Stimulated activated naive B cell treated with anti-CD40 and anti-IgM and Interleukin-4, amounts not matched to agents 10 μg/mL and 1 μg/mL and 100 μg/mL, for 72 hours (primary cell): ENCODE measurements around the gene EP400.
"Not testable (repeated sequence)": the region's sequence is repeated elsewhere in the genome, so short reads cannot be mapped to it uniquely, and the experiment has no call there.

Experiments
- ATAC-seq, 2 donors: fragments of 150-1000 bp; cut with Tn5 transposase; replicated peaks; 2 replicates each; pipeline ENCODE4 v1.10.0; 2021; ENCODE audit warnings: moderate library complexity in 1 of 2
- DNase-seq: peaks from one replicate; pipeline ENCODE4 v3.0.0; 2021
- H3K27ac Mint-ChIP-seq: one replicate; pipeline ENCODE4 v1.8.0; 2022; ENCODE audit warnings: mild to moderate bottlenecking, mixed read lengths
- H3K27me3 Mint-ChIP-seq, 2 donors: one replicate each; pipeline ENCODE4 v1.8.0; 2022; ENCODE audit warnings: mixed read lengths in 2 of 2
- H3K36me3 Mint-ChIP-seq, 2 donors: one replicate each; pipeline ENCODE4 v1.8.0; 2022; ENCODE audit warnings: mixed read lengths in 2 of 2, mild to moderate bottlenecking in 1 of 2
- H3K4me1 Mint-ChIP-seq, 2 donors: one replicate each; pipeline ENCODE4 v1.8.0; 2022; ENCODE audit warnings: mixed read lengths in 2 of 2, mild to moderate bottlenecking in 1 of 2
- H3K4me3 Mint-ChIP-seq, 2 donors: one replicate each; pipeline ENCODE4 v1.8.0; 2022; ENCODE audit warnings: mild to moderate bottlenecking in 2 of 2, mixed read lengths in 2 of 2, moderate library complexity in 1 of 2
- H3K9me3 Mint-ChIP-seq, 2 donors: one replicate each; pipeline ENCODE4 v1.8.0; 2022; ENCODE audit warnings: mixed read lengths in 2 of 2, mild to moderate bottlenecking in 1 of 2

Gene EP400

GRCh38 chr12:132089407-132089910 lies 139.7 kb downstream of the EP400 start:
- no peak for ATAC-seq
- Mint-ChIP-seq H3K27me3 (no peaks in the 10 kb centered on the region), H3K9me3 (no peaks in the 10 kb centered on the region)

GRCh38 chr12:132094269-132094891 lies 144.6 kb downstream of the EP400 start:
- Mint-ChIP-seq H3K27ac (no peak overlapping the region), H3K36me3 (peaks cover 30 to 53% of the 10 kb centered on the region in 2 donors), H3K4me3 (no peak overlapping the region), H3K27me3 (no peaks in the 10 kb centered on the region), H3K4me1 (peaks cover 12 to 30% of the 10 kb centered on the region in 2 donors), H3K9me3 (peaks cover 6 to 8% of the 10 kb centered on the region in 2 donors)
- DNase-seq (no peak), ATAC-seq (no peak)

More at GRCh38 chr12:132089407-132089910, 139.7 kb downstream of the EP400 start:
- no peak for DNase-seq
- Mint-ChIP-seq H3K4me1 (peaks cover 18 to 21% of the 10 kb centered on the region in 2 donors), H3K4me3 (no peak overlapping the region), H3K27ac (no peak overlapping the region), H3K36me3 (peaks cover 11 to 47% of the 10 kb centered on the region in 2 donors)

GRCh38 chr12:132095520-132096409 lies 146.0 kb downstream of the EP400 start:
- Mint-ChIP-seq H3K27me3 (no peaks in the 10 kb centered on the region), H3K27ac (peak overlapping the region; percentile 80), H3K36me3 (peaks cover 29 to 54% of the 10 kb centered on the region in 2 donors), H3K4me3 (no peak overlapping the region), H3K4me1 (peaks cover 7 to 20% of the 10 kb centered on the region in 2 donors), H3K9me3 (peaks cover 6 to 8% of the 10 kb centered on the region in 2 donors)
- DNase-seq: no peak
- no peak for ATAC-seq

- H3K27ac Mint-ChIP-seq: no peak overlapping the region
- peaks cover 29 to 36% of the 10 kb centered on the region in 2 donors for H3K36me3 Mint-ChIP-seq
- peaks cover 6 to 8% of the 10 kb centered on the region in 2 donors for H3K9me3 Mint-ChIP-seq
- no peaks in the 10 kb centered on the region for H3K27me3 Mint-ChIP-seq
- DNase-seq (no peak), ATAC-seq (no peak)
- H3K4me1 Mint-ChIP-seq: peaks cover 7 to 19% of the 10 kb centered on the region in 2 donors
- H3K4me3 Mint-ChIP-seq: no peak overlapping the region
Observed at GRCh38 chr12:132099739-132100138, 150.0 kb downstream of the EP400 start.

- H3K4me1 Mint-ChIP-seq: peaks cover 7 to 12% of the 10 kb centered on the region in 2 donors
- peaks cover 25 to 39% of the 10 kb centered on the region in 2 donors for H3K36me3 Mint-ChIP-seq
- H3K27me3 Mint-ChIP-seq: no peaks in the 10 kb centered on the region
- ATAC-seq (no peak), DNase-seq (no peak)
- peak overlapping the region; percentile 37 for H3K27ac Mint-ChIP-seq
- H3K4me3 Mint-ChIP-seq: no peak overlapping the region
- peaks cover 6 to 8% of the 10 kb centered on the region in 2 donors for H3K9me3 Mint-ChIP-seq
Observed at GRCh38 chr12:132100306-132101065, 150.7 kb downstream of the EP400 start.

GRCh38 chr12:132102297-132102696 lies 152.6 kb downstream of the EP400 start:
- H3K4me1 Mint-ChIP-seq: peaks cover 0 to 1% of the 10 kb centered on the region in 2 donors
- ATAC-seq (no peak), DNase-seq (no peak)
- no peak overlapping the region for H3K27ac Mint-ChIP-seq
- H3K9me3 Mint-ChIP-seq: no peaks in the 10 kb centered on the region
- H3K36me3 Mint-ChIP-seq: peaks cover 11 to 25% of the 10 kb centered on the region in 2 donors
- H3K27me3 Mint-ChIP-seq: no peaks in the 10 kb centered on the region
- H3K4me3 Mint-ChIP-seq: no peak overlapping the region

- not testable (repeated sequence) for H3K4me3 Mint-ChIP-seq, H3K27me3 Mint-ChIP-seq, H3K4me1 Mint-ChIP-seq, ATAC-seq, H3K27ac Mint-ChIP-seq, H3K9me3 Mint-ChIP-seq, DNase-seq
- H3K36me3 Mint-ChIP-seq: peaks cover 11 to 20% of the 10 kb centered on the region in 2 donors
Observed at GRCh38 chr12:132103072-132103471, 153.3 kb downstream of the EP400 start.

GRCh38 chr12:132103542-132104308 lies 154.0 kb downstream of the EP400 start:
- no peaks in the 10 kb centered on the region for H3K9me3 Mint-ChIP-seq
- DNase-seq (no peak), ATAC-seq (no peak)
- peaks cover 13 to 21% of the 10 kb centered on the region in 2 donors for H3K36me3 Mint-ChIP-seq
- H3K27ac Mint-ChIP-seq: no peak overlapping the region
- H3K4me1 Mint-ChIP-seq: peaks cover 0 to 1% of the 10 kb centered on the region in 2 donors
- no peaks in the 10 kb centered on the region for H3K27me3 Mint-ChIP-seq
- H3K4me3 Mint-ChIP-seq: no peak overlapping the region

GRCh38 chr12:132105467-132105866 lies 155.7 kb downstream of the EP400 start:
- Mint-ChIP-seq H3K4me1 (no peaks in the 10 kb centered on the region), H3K9me3 (no peaks in the 10 kb centered on the region), H3K27me3 (no peaks in the 10 kb centered on the region), H3K4me3 (no peak overlapping the region), H3K27ac (no peak overlapping the region), H3K36me3 (peaks cover 15 to 22% of the 10 kb centered on the region in 2 donors)
- DNase-seq (no peak), ATAC-seq (no peak)

GRCh38 chr12:132106921-132107320 lies 157.2 kb downstream of the EP400 start:
- Mint-ChIP-seq H3K9me3 (no peaks in the 10 kb centered on the region), H3K4me1 (no peaks in the 10 kb centered on the region), H3K4me3 (no peak overlapping the region), H3K36me3 (peaks cover 19 to 29% of the 10 kb centered on the region in 2 donors), H3K27me3 (no peaks in the 10 kb centered on the region), H3K27ac (no peak overlapping the region)
- ATAC-seq: no peak
- DNase-seq: no peak

- H3K9me3 Mint-ChIP-seq: no peaks in the 10 kb centered on the region
- no peak for ATAC-seq
- H3K27ac Mint-ChIP-seq: no peak overlapping the region
- no peak for DNase-seq
- H3K27me3 Mint-ChIP-seq: no peaks in the 10 kb centered on the region
- H3K36me3 Mint-ChIP-seq: peaks cover 22 to 32% of the 10 kb centered on the region in 2 donors
- H3K4me3 Mint-ChIP-seq: no peak overlapping the region
- H3K4me1 Mint-ChIP-seq: no peaks in the 10 kb centered on the region
Observed at GRCh38 chr12:132108211-132108832, 158.6 kb downstream of the EP400 start.

GRCh38 chr12:132109741-132110140 lies 160.0 kb downstream of the EP400 start:
- Mint-ChIP-seq H3K4me3 (no peak overlapping the region), H3K36me3 (peaks cover 25 to 37% of the 10 kb centered on the region in 2 donors), H3K4me1 (no peaks in the 10 kb centered on the region), H3K27ac (no peak overlapping the region), H3K27me3 (no peaks in the 10 kb centered on the region), H3K9me3 (no peaks in the 10 kb centered on the region)
- DNase-seq (no peak), ATAC-seq (no peak)

GRCh38 chr12:132110677-132111076 lies 160.9 kb downstream of the EP400 start:
- ATAC-seq (no peak), DNase-seq (no peak)
- H3K4me3 Mint-ChIP-seq: no peak overlapping the region
- no peak overlapping the region for H3K27ac Mint-ChIP-seq
- H3K27me3 Mint-ChIP-seq: no peaks in the 10 kb centered on the region
- H3K4me1 Mint-ChIP-seq: no peaks in the 10 kb centered on the region
- H3K9me3 Mint-ChIP-seq: no peaks in the 10 kb centered on the region
- H3K36me3 Mint-ChIP-seq: peaks cover 26 to 38% of the 10 kb centered on the region in 2 donors
